Naive thymus-derived CD8-positive, alpha-beta T cell (primary cell): Measurements from ENCODE around the gene PDZD8. TPM values are rescaled to one million over a fixed set of nuclear protein-coding genes. Genes with fewer than 3 reads are reported as not detected.
"Not testable (repeated sequence)": the region's sequence is repeated elsewhere in the genome, so short reads cannot be mapped to it uniquely, and the experiment has no call there.

Source experiments
- ATAC-seq, 2 donors: fragments of 150-1000 bp; cut with Tn5 transposase in 1 of 2; sonication (Bioruptor Pico), chemical (Tn5 transposase) in 1 of 2; 1 replicate in 1 of 2; 2 replicates in 1 of 2; pipeline ENCODE4 v1.10.0; 2021; ENCODE audit warnings: mild to moderate bottlenecking in 2 of 2, moderate library complexity in 2 of 2
- POLR2A ChIA-PET: fragments of 350-600 bp; sonication (Branson Sonifier 250); formaldehyde crosslinking; loops from one replicate; lab custom pipeline; 2021; ENCODE audit warnings: antibody characterized with exemption; lab: Charles Lee
- DNase-seq, 10 donors: peaks; one replicate each; pipeline versions ENCODE4 v3.0.0 to v3.0.0-alpha.2; 2020 to 2022
- H3K27ac Mint-ChIP-seq, 10 donors: one replicate each; pipeline ENCODE4 v1.8.0; 2020 to 2022; ENCODE audit warnings: mild to moderate bottlenecking in 10 of 10, mixed read lengths in 10 of 10, moderate library complexity in 4 of 10, inconsistent platforms in 1 of 10
- H3K27me3 Mint-ChIP-seq, 5 donors: one replicate each; pipeline ENCODE4 v1.8.0; 2021 to 2022; ENCODE audit warnings: mixed read lengths in 5 of 5
- H3K36me3 Mint-ChIP-seq, 3 donors: one replicate each; pipeline ENCODE4 v1.8.0; 2020 to 2022; ENCODE audit warnings: mixed read lengths in 3 of 3, mild to moderate bottlenecking in 2 of 3, inconsistent platforms in 1 of 3
- H3K4me1 Mint-ChIP-seq, 4 donors: one replicate each; pipeline ENCODE4 v1.8.0; 2021 to 2022; ENCODE audit warnings: mixed read lengths in 4 of 4
- H3K4me3 Mint-ChIP-seq, 10 donors: one replicate each; pipeline ENCODE4 v1.8.0; 2020 to 2022; ENCODE audit warnings: mild to moderate bottlenecking in 10 of 10, mixed read lengths in 10 of 10, moderate library complexity in 6 of 10, inconsistent platforms in 1 of 10
- H3K9me3 Mint-ChIP-seq, 9 donors: one replicate each; pipeline ENCODE4 v1.8.0; 2020 to 2022; ENCODE audit warnings: mixed read lengths in 9 of 9, mild to moderate bottlenecking in 3 of 9, inconsistent platforms in 1 of 9, moderate library complexity in 1 of 9
- polyA plus RNA-seq, 3 donors: library from polyadenylated mRNA; unstranded; fragments of 300-500 nt; fragmentation: Illumina TruSeq; gene quantifications; one replicate each; pipeline ENCODE4 v1.2.3, GENCODE V29; 2021
- total RNA-seq, 8 experiments: library from RNA in 2 of 8; stranded (reverse) in 2 of 8; gene quantifications; one replicate each; pipeline ENCODE4 v1.2.3 and lab custom pipeline; 2021 to 2026

The PDZD8 gene
- total and polyA plus RNA-seq, 5 experiments from 2014 or later = 7.4 to 20.0 (median 9.2) TPM

GRCh38 chr10:117241541-117242462, 133.4 kb downstream of the PDZD8 start:
- peak in 2 of 10 donors; percentile 21 to 33 for DNase-seq
- Mint-ChIP-seq H3K36me3 (no peaks in the 10 kb centered on the region), H3K4me3 (peak overlapping the region in 9 of 10 donors; percentile 38 to 91 (median 55)), H3K9me3 (peaks cover 0 to 4% (median 0%) of the 10 kb centered on the region in 9 donors), H3K4me1 (peaks cover 3 to 13% (median 12%) of the 10 kb centered on the region in 4 donors), H3K27ac (peak overlapping the region in 2 of 10 donors; percentile 3 to 41), H3K27me3 (peaks cover 26 to 54% (median 39%) of the 10 kb centered on the region in 5 donors)
- ATAC-seq = no peak
- POLR2A ChIA-PET = no interaction called here

DNA sequence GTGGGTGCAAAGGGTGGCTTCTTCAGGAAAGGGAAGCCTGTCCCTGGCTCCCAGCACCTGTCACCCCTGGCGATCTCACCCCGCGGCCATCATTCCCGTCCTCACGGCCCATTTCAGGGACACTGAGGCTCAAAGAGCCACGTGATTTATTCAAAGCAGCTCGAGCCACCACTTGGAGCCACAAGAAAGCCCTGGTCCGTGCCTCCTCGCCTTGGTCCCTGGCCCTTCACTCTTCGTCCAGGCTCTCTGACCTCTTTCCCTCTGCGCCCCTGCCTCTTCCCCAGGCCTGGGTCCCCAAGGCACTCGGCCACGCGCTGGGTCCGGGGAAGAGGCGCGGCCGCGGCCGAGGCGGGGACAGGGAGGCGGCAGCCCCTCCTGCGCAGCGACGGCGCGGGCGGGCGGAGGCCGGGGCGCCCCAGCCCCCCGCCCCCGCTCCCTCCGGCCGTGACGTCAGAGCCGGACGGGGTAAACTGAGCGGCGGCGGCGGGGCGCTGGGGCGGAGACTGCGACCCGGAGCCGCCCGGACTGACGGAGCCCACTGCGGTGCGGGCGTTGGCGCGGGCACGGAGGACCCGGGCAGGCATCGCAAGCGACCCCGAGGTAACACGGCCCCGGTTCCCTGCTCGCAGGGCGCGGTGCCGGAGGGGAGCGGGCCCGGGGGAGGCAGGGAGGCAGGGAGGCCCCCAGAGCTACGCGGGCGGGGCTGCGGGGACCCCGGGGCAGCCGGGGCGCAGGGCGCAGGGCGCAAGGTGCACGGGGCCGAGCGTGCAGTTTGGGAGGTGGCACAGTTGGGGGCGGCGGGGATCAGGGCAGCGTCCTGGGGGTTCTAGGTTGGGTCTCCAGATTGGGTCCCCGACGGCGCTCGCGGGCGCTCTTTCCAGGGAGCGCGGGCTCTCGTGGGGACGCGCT, 134.4 kb downstream of the PDZD8 start, which contains the start of gene SLC18A2:
Gene SLC18A2 (plus strand): TSS at position 494 of the 909 bp plus-strand sequence. CDS start 580 bp downstream, outside the sequence.
- peaks cover 28 to 63% (median 39%) of the 10 kb centered on the region in 5 donors for H3K27me3 Mint-ChIP-seq

GRCh38 chr10:117239721-117240620, 135.3 kb downstream of the PDZD8 start:
- Mint-ChIP-seq H3K4me1 (peaks cover 3 to 11% (median 11%) of the 10 kb centered on the region in 4 donors), H3K27ac (no peak overlapping the region), H3K36me3 (no peaks in the 10 kb centered on the region), H3K9me3 (peaks cover 0 to 4% (median 0%) of the 10 kb centered on the region in 9 donors), H3K27me3 (peaks cover 25 to 58% (median 35%) of the 10 kb centered on the region in 5 donors), H3K4me3 (peak overlapping the region in 3 of 10 donors; percentile 1 to 60 (median 2))
- POLR2A ChIA-PET = no interaction called here
- no peak for DNase-seq
- ATAC-seq = no peak

More for the DNA sequence above, 134.4 kb downstream of the PDZD8 start, which contains the start of gene SLC18A2:
- Mint-ChIP-seq H3K27ac (peak within 1 kb of the TSS in 2 of 10 donors; percentile 3 to 80), H3K4me3 (peak within 1 kb of the TSS in 9 of 10 donors; percentile 38 to 91 (median 55)), H3K4me1 (peaks cover 3 to 11% (median 11%) of the 10 kb centered on the region in 4 donors), H3K9me3 (peaks cover 0 to 4% (median 0%) of the 10 kb centered on the region in 9 donors), H3K36me3 (no peaks in the 10 kb centered on the region)
- POLR2A ChIA-PET = no interaction called here
- ATAC-seq (no peak), DNase-seq (peak in 1 of 10 donors; percentile 13)

DNA sequence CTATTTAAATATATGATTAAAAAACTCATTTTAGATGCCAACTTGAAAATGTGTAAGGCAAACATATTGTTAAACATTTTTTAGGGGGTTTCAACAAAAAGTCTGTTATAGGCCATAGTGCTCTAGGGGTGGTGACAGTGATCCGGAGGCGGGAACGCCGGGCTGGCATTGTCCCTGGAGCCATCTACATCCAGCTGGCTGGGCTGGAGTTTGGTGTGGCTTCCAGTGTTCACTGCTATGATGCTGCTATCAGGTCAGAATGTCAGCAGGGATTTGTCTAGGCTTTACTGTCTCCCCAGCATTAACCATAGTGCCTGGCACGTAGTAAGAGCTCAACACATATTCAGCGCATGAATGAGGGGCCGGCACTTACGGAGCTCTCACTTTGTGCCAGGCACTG, 136.2 kb downstream of the PDZD8 start:
- H3K4me3 Mint-ChIP-seq = peak overlapping the region in 1 of 10 donors; percentile 20
- ATAC-seq (no peak), DNase-seq (no peak)
- no peak overlapping the region for H3K27ac Mint-ChIP-seq
- no peaks in the 10 kb centered on the region for H3K36me3 Mint-ChIP-seq
- peaks cover 3 to 11% (median 11%) of the 10 kb centered on the region in 4 donors for H3K4me1 Mint-ChIP-seq
- H3K9me3 Mint-ChIP-seq = peaks cover 0 to 4% (median 0%) of the 10 kb centered on the region in 9 donors
- POLR2A ChIA-PET = no interaction called here
- peaks cover 19 to 48% (median 30%) of the 10 kb centered on the region in 5 donors for H3K27me3 Mint-ChIP-seq

GRCh38 chr10:117237401-117237991, 137.7 kb downstream of the PDZD8 start:
- Mint-ChIP-seq H3K27ac (peak overlapping the region in 2 of 10 donors; percentile 13 to 26), H3K36me3 (no peaks in the 10 kb centered on the region), H3K4me1 (peaks cover 3 to 11% (median 11%) of the 10 kb centered on the region in 4 donors), H3K9me3 (peaks cover 0 to 4% (median 0%) of the 10 kb centered on the region in 9 donors), H3K4me3 (peak overlapping the region in 1 of 10 donors; percentile 41), H3K27me3 (peaks cover 16 to 42% (median 21%) of the 10 kb centered on the region in 5 donors)
- DNase-seq (no peak), ATAC-seq (no peak)
- POLR2A ChIA-PET = no interaction called here

DNA sequence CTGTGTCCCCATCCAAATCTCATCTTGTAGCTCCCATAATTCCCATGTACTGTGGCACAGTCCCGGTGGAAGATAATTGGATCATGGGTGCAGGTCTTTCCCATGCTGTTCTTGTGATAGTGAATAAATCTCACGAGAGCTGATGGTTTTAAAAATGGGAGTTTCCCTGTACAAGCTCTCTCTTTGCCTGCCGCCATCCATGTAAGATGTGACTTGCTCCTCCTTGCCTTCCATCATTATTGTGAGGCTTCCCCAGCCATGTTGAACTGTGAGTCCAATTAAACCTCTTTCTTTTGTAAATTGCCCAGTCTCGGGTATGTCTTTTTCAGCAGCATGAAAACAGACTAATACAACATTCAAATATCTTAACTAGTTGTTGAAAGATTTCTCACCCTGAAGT, 145.1 kb downstream of the PDZD8 start:
- H3K27ac Mint-ChIP-seq, ATAC-seq, POLR2A ChIA-PET, DNase-seq, H3K4me1 Mint-ChIP-seq, H3K36me3 Mint-ChIP-seq, H3K9me3 Mint-ChIP-seq, H3K4me3 Mint-ChIP-seq: not testable (repeated sequence)
- peaks cover 19 to 72% (median 40%) of the 10 kb centered on the region in 5 donors for H3K27me3 Mint-ChIP-seq

- Mint-ChIP-seq H3K9me3 (peaks cover 0 to 9% (median 0%) of the 10 kb centered on the region in 9 donors), H3K27me3 (peaks cover 19 to 70% (median 38%) of the 10 kb centered on the region in 5 donors), H3K4me1 (no peaks in the 10 kb centered on the region), H3K36me3 (peaks cover 0 to 7% (median 0%) of the 10 kb centered on the region in 3 donors), H3K4me3 (no peak overlapping the region), H3K27ac (no peak overlapping the region)
- ATAC-seq = no peak
- POLR2A ChIA-PET = no interaction called here
- DNase-seq = no peak
Observed at GRCh38 chr10:117228210-117228609, 147.0 kb downstream of the PDZD8 start.

Other genes starting within 250 kb of the PDZD8 start
- gene VAX1, start 237.2 kb downstream of the PDZD8 start, total RNA-seq = not detected
- not detected for gene VAX1, start 237.2 kb downstream of the PDZD8 start, polyA plus RNA-seq
- not detected for gene KCNK18, start 178.0 kb downstream of the PDZD8 start, total RNA-seq
- not detected for gene KCNK18, start 178.0 kb downstream of the PDZD8 start, polyA plus RNA-seq
- not detected for gene SLC18A2, start 134.3 kb downstream of the PDZD8 start, total RNA-seq
- 10 to 100 TPM in 1 of 3 donors, 1 to 10 TPM in 1, under 1 TPM in 1; 0.29 to 16.7 (median 1.5) TPM for gene SLC18A2, start 134.3 kb downstream of the PDZD8 start, polyA plus RNA-seq
- not detected for gene EMX2, start 167.3 kb upstream of the PDZD8 start, total RNA-seq
- not detected for gene EMX2, start 167.3 kb upstream of the PDZD8 start, polyA plus RNA-seq